NCI-H187 (cell line): ENCODE data around the gene CACNA2D2.

Source experiments
- DNase-seq, 2 experiments: peaks; one replicate each; lab custom pipeline; 2025; lab: John Stamatoyannopoulos, UW

CACNA2D2 gene

GRCh38 chr3:50459785-50460184 lies 43.6 kb downstream of the CACNA2D2 start:
- DNase-seq, result no peak

GRCh38 chr3:50457988-50458387 lies 45.4 kb downstream of the CACNA2D2 start:
- DNase-seq, result no peak

GRCh38 chr3:50455161-50456018 lies 48.0 kb downstream of the CACNA2D2 start:
- no peak for DNase-seq

- DNase-seq, result no peak
Measured at GRCh38 chr3:50454481-50455070, 48.9 kb downstream of the CACNA2D2 start.

- DNase-seq, result no peak
Measured at GRCh38 chr3:50453907-50454306, 49.5 kb downstream of the CACNA2D2 start.

- no peak for DNase-seq
Measured at GRCh38 chr3:50450209-50450921, 53.1 kb downstream of the CACNA2D2 start.

GRCh38 chr3:50448752-50449539 lies 54.5 kb downstream of the CACNA2D2 start:
- no peak for DNase-seq

GRCh38 chr3:50447290-50447840 lies 56.1 kb downstream of the CACNA2D2 start:
- no peak for DNase-seq

GRCh38 chr3:50445919-50446318 lies 57.5 kb downstream of the CACNA2D2 start:
- peak in 1 of 2 experiments; percentile 36 for DNase-seq

GRCh38 chr3:50444782-50445181 lies 58.7 kb downstream of the CACNA2D2 start:
- DNase-seq, result no peak

GRCh38 chr3:50444213-50444612 lies 59.2 kb downstream of the CACNA2D2 start:
- no peak for DNase-seq

- DNase-seq, result no peak
Measured at GRCh38 chr3:50442945-50443579, 60.4 kb downstream of the CACNA2D2 start.

- no peak for DNase-seq
Measured at GRCh38 chr3:50441424-50442217, 61.8 kb downstream of the CACNA2D2 start.

- DNase-seq, result peak; percentile 20 to 48
Measured at GRCh38 chr3:50436114-50436674, 67.2 kb downstream of the CACNA2D2 start.

GRCh38 chr3:50435371-50436113 lies 67.9 kb downstream of the CACNA2D2 start:
- no peak for DNase-seq

GRCh38 chr3:50433954-50434353 lies 69.5 kb downstream of the CACNA2D2 start:
- no peak for DNase-seq

GRCh38 chr3:50430950-50431435 lies 72.4 kb downstream of the CACNA2D2 start:
- DNase-seq, result no peak

GRCh38 chr3:50430191-50430590 lies 73.2 kb downstream of the CACNA2D2 start:
- DNase-seq, result no peak

GRCh38 chr3:50428007-50428633 lies 75.3 kb downstream of the CACNA2D2 start:
- no peak for DNase-seq
